ENCODE data around the gene RAE1. TPM values are rescaled to one million over a fixed set of nuclear protein-coding genes. Genes with fewer than 3 reads are reported as not detected.

RAE1 gene
- total and polyA plus RNA-seq, 2 donors, result 22.3 to 39.1 TPM

- no peak overlapping the region for H3K27ac ChIP-seq (ENCODE audit: low read depth in 1 of 2, low read length in 1 of 2)
- 91% methylated on average over 12 of the region's 12 CpGs for WGBS
- DNase-seq (ENCODE audit: low read depth in 6 of 9, low spot score in 9 of 9), result no peak
- H3K4me3 ChIP-seq (ENCODE audit: low read length in 2 of 2), result no peak overlapping the region
- H3K9me3 ChIP-seq (ENCODE audit: control insufficient read depth in 2 of 2, insufficient read depth in 1 of 2, low read length in 1 of 2), result peaks cover 0 to 4% of the 10 kb centered on the region in 2 donors
- H3K36me3 ChIP-seq (ENCODE audit: control insufficient read depth in 2 of 2, insufficient read depth in 2 of 2, low read length in 1 of 2), result peaks cover 85 to 92% of the 10 kb centered on the region in 2 donors
- no peaks in the 10 kb centered on the region for H3K27me3 ChIP-seq (ENCODE audit: control insufficient read depth in 2 of 2, insufficient read depth in 1 of 2, low read length in 1 of 2)
- H3K4me1 ChIP-seq (ENCODE audit: control insufficient read depth in 2 of 2, insufficient read depth in 2 of 2, low read length in 2 of 2), result peaks cover 0 to 10% of the 10 kb centered on the region in 2 donors
These were observed 23.4 kb downstream of the RAE1 start for GRCh38 chr20:57374343-57374930.

- Histone ChIP-seq H3K36me3 (ENCODE audit: control insufficient read depth in 2 of 2, insufficient read depth in 2 of 2, low read length in 1 of 2) (peaks cover 81 to 89% of the 10 kb centered on the region in 2 donors), H3K9me3 (ENCODE audit: control insufficient read depth in 2 of 2, insufficient read depth in 1 of 2, low read length in 1 of 2) (peaks cover 0 to 4% of the 10 kb centered on the region in 2 donors)
These were observed 24.0 kb downstream of the RAE1 start for GRCh38 chr20:57374931-57375651.

GRCh38 chr20:57375652-57376230, 24.7 kb downstream of the RAE1 start:
- Histone ChIP-seq H3K27me3 (ENCODE audit: control insufficient read depth in 2 of 2, insufficient read depth in 1 of 2, low read length in 1 of 2) (no peaks in the 10 kb centered on the region), H3K9me3 (ENCODE audit: control insufficient read depth in 2 of 2, insufficient read depth in 1 of 2, low read length in 1 of 2) (peaks cover 0 to 4% of the 10 kb centered on the region in 2 donors), H3K4me1 (ENCODE audit: control insufficient read depth in 2 of 2, insufficient read depth in 2 of 2, low read length in 2 of 2) (peaks cover 0 to 17% of the 10 kb centered on the region in 2 donors), H3K27ac (ENCODE audit: low read depth in 1 of 2, low read length in 1 of 2) (no peak overlapping the region), H3K36me3 (ENCODE audit: control insufficient read depth in 2 of 2, insufficient read depth in 2 of 2, low read length in 1 of 2) (peaks cover 81 to 87% of the 10 kb centered on the region in 2 donors), H3K4me3 (ENCODE audit: low read length in 2 of 2) (no peak overlapping the region)
- DNase-seq (ENCODE audit: low read depth in 6 of 9, low spot score in 9 of 9), result no peak
- 97% methylated on average over 10 of the region's 10 CpGs for WGBS

More at GRCh38 chr20:57374931-57375651, 24.0 kb downstream of the RAE1 start:
- no peak for DNase-seq (ENCODE audit: low read depth in 6 of 9, low spot score in 9 of 9)
- H3K4me3 ChIP-seq (ENCODE audit: low read length in 2 of 2), result no peak overlapping the region
- no peaks in the 10 kb centered on the region for H3K27me3 ChIP-seq (ENCODE audit: control insufficient read depth in 2 of 2, insufficient read depth in 1 of 2, low read length in 1 of 2)
- H3K27ac ChIP-seq (ENCODE audit: low read depth in 1 of 2, low read length in 1 of 2), result no peak overlapping the region
- 95% methylated on average over 14 of the region's 14 CpGs for WGBS
- peaks cover 0 to 11% of the 10 kb centered on the region in 2 donors for H3K4me1 ChIP-seq (ENCODE audit: control insufficient read depth in 2 of 2, insufficient read depth in 2 of 2, low read length in 2 of 2)

DNA sequence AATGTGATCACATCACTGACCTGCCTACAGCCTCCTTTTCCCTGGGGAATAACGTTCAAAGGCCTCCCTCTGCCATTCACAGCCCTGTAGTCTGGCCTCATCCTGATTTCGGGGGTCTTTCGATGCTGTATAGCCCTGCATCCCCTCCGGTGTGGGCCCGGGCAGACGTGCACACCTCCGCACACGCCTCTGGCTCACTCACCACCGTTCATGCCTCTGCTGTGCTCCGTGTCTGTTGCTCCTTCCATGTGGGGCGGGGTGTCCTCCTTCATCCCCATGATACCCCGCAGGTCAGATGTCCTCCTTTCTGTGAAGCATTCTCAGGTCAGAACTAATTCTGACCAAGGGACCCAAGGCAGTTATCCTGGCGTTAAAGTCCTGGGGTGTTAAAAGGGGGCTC, 26.3 kb downstream of the RAE1 start:
- no peak for DNase-seq (ENCODE audit: low read depth in 6 of 9, low spot score in 9 of 9)
- peaks cover 0 to 4% of the 10 kb centered on the region in 2 donors for H3K9me3 ChIP-seq (ENCODE audit: control insufficient read depth in 2 of 2, insufficient read depth in 1 of 2, low read length in 1 of 2)
- peaks cover 67 to 76% of the 10 kb centered on the region in 2 donors for H3K36me3 ChIP-seq (ENCODE audit: control insufficient read depth in 2 of 2, insufficient read depth in 2 of 2, low read length in 1 of 2)
- H3K27ac ChIP-seq (ENCODE audit: low read depth in 1 of 2, low read length in 1 of 2), result no peak overlapping the region
- H3K4me1 ChIP-seq (ENCODE audit: control insufficient read depth in 2 of 2, insufficient read depth in 2 of 2, low read length in 2 of 2), result peaks cover 0 to 22% of the 10 kb centered on the region in 2 donors
- WGBS, result 94% methylated on average over 13 of the region's 13 CpGs
- no peaks in the 10 kb centered on the region for H3K27me3 ChIP-seq (ENCODE audit: control insufficient read depth in 2 of 2, insufficient read depth in 1 of 2, low read length in 1 of 2)
- H3K4me3 ChIP-seq (ENCODE audit: low read length in 2 of 2), result no peak overlapping the region

- DNase-seq (ENCODE audit: low read depth in 6 of 9, low spot score in 9 of 9), result no peak
- no peak overlapping the region for H3K4me3 ChIP-seq (ENCODE audit: low read length in 2 of 2)
- no peak overlapping the region for H3K27ac ChIP-seq (ENCODE audit: low read depth in 1 of 2, low read length in 1 of 2)
- peaks cover 0 to 4% of the 10 kb centered on the region in 2 donors for H3K9me3 ChIP-seq (ENCODE audit: control insufficient read depth in 2 of 2, insufficient read depth in 1 of 2, low read length in 1 of 2)
- H3K27me3 ChIP-seq (ENCODE audit: control insufficient read depth in 2 of 2, insufficient read depth in 1 of 2, low read length in 1 of 2), result no peaks in the 10 kb centered on the region
- H3K4me1 ChIP-seq (ENCODE audit: control insufficient read depth in 2 of 2, insufficient read depth in 2 of 2, low read length in 2 of 2), result peaks cover 0 to 22% of the 10 kb centered on the region in 2 donors
- peaks cover 60 to 68% of the 10 kb centered on the region in 2 donors for H3K36me3 ChIP-seq (ENCODE audit: control insufficient read depth in 2 of 2, insufficient read depth in 2 of 2, low read length in 1 of 2)
- WGBS, result 97% methylated on average over 16 of the region's 16 CpGs
These were observed 27.1 kb downstream of the RAE1 start for GRCh38 chr20:57378107-57378506.

- H3K27ac ChIP-seq (ENCODE audit: low read depth in 1 of 2, low read length in 1 of 2), result peak overlapping the region in 1 of 2 donors; percentile 43
- H3K36me3 ChIP-seq (ENCODE audit: control insufficient read depth in 2 of 2, insufficient read depth in 2 of 2, low read length in 1 of 2), result peaks cover 54 to 62% of the 10 kb centered on the region in 2 donors
- peaks cover 0 to 4% of the 10 kb centered on the region in 2 donors for H3K9me3 ChIP-seq (ENCODE audit: control insufficient read depth in 2 of 2, insufficient read depth in 1 of 2, low read length in 1 of 2)
- H3K4me3 ChIP-seq (ENCODE audit: low read length in 2 of 2), result no peak overlapping the region
- H3K27me3 ChIP-seq (ENCODE audit: control insufficient read depth in 2 of 2, insufficient read depth in 1 of 2, low read length in 1 of 2), result no peaks in the 10 kb centered on the region
- peaks cover 0 to 22% of the 10 kb centered on the region in 2 donors for H3K4me1 ChIP-seq (ENCODE audit: control insufficient read depth in 2 of 2, insufficient read depth in 2 of 2, low read length in 2 of 2)
- 98% methylated on average over 4 of the region's 4 CpGs for WGBS
- no peak for DNase-seq (ENCODE audit: low read depth in 6 of 9, low spot score in 9 of 9)
These were observed 27.7 kb downstream of the RAE1 start for GRCh38 chr20:57378646-57379262.

DNA sequence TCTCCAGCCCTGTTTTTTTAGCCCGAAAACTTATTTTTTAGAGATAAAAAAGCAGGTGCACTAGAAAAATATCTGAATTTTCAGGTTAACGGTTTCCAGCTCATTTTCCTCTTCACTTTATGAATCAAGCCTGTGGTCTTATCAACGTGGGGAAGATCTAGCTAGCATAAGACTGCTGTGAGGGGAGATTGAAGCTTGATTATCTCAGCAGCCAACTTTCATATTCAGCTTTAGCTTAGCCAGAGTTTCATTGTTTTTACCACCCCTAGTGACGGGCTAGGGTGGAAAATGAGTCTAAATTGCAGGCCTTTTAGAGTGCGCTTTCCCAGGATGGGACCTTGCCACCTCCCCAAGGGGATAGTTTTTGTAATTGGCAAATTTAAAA, 28.2 kb downstream of the RAE1 start:
- no peak for DNase-seq (ENCODE audit: low read depth in 6 of 9, low spot score in 9 of 9)
- peaks cover 0 to 20% of the 10 kb centered on the region in 2 donors for H3K4me1 ChIP-seq (ENCODE audit: control insufficient read depth in 2 of 2, insufficient read depth in 2 of 2, low read length in 2 of 2)

GRCh38 chr20:57380081-57380750, 29.2 kb downstream of the RAE1 start:
- Histone ChIP-seq H3K4me1 (ENCODE audit: control insufficient read depth in 2 of 2, insufficient read depth in 2 of 2, low read length in 2 of 2) (peaks cover 0 to 18% of the 10 kb centered on the region in 2 donors), H3K27ac (ENCODE audit: low read depth in 1 of 2, low read length in 1 of 2) (peak overlapping the region in 1 of 2 donors; percentile 64), H3K27me3 (ENCODE audit: control insufficient read depth in 2 of 2, insufficient read depth in 1 of 2, low read length in 1 of 2) (no peaks in the 10 kb centered on the region), H3K9me3 (ENCODE audit: control insufficient read depth in 2 of 2, insufficient read depth in 1 of 2, low read length in 1 of 2) (no peaks in the 10 kb centered on the region), H3K36me3 (ENCODE audit: control insufficient read depth in 2 of 2, insufficient read depth in 2 of 2, low read length in 1 of 2) (peaks cover 48 to 49% of the 10 kb centered on the region in 2 donors), H3K4me3 (ENCODE audit: low read length in 2 of 2) (no peak overlapping the region)
- DNase-seq (ENCODE audit: low read depth in 6 of 9, low spot score in 9 of 9), result peak in 3 of 9 donors; percentile 48 to 70 (median 50)
- 89% methylated on average over 10 of the region's 10 CpGs for WGBS

More for the DNA sequence above, 28.2 kb downstream of the RAE1 start:
- Histone ChIP-seq H3K4me3 (ENCODE audit: low read length in 2 of 2) (no peak overlapping the region), H3K27me3 (ENCODE audit: control insufficient read depth in 2 of 2, insufficient read depth in 1 of 2, low read length in 1 of 2) (no peaks in the 10 kb centered on the region), H3K27ac (ENCODE audit: low read depth in 1 of 2, low read length in 1 of 2) (peak overlapping the region in 1 of 2 donors; percentile 15), H3K9me3 (ENCODE audit: control insufficient read depth in 2 of 2, insufficient read depth in 1 of 2, low read length in 1 of 2) (peaks cover 0 to 4% of the 10 kb centered on the region in 2 donors), H3K36me3 (ENCODE audit: control insufficient read depth in 2 of 2, insufficient read depth in 2 of 2, low read length in 1 of 2) (peaks cover 50 to 59% of the 10 kb centered on the region in 2 donors)
- 87% methylated on average over 5 of the region's 5 CpGs for WGBS
